ENCODE measurements around the gene SDCBP2. TPM values are rescaled to one million over a fixed set of nuclear protein-coding genes. Genes with fewer than 3 reads are reported as not detected.
A peak's percentile ranks its signal among the peaks of the same experiment; 100 is the strongest.

The SDCBP2 gene
- total RNA-seq, 1 donor from 2014 or later = 1.6 TPM

DNA sequence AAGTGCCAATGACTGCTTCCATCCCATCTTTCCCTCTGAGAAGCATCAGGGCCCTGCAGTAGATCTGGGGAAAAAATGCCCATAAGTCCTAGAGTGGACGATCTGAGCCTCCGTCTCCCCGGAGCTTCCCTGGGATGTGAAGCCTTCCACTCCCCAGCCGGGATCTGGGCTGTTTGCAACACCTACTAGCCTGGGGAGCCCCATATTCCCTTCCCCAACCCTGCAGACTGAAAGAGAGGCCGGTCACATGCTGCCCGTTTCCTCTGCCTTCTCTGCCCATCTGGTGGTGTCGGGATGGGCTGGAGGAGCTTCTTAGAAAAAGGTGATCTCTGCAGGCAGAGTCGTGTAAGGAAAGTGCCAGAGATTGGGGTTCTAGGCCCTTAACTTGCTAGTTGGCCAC lies 61.8 kb downstream of the SDCBP2 start:
- Histone ChIP-seq H2AFZ (replicated peaks) (no peak overlapping the region), H3K4me1 (peaks cover 8% of the 10 kb centered on the region), H3F3A (ENCODE audit: low read depth) (peaks cover 22% of the 10 kb centered on the region), H3K79me2 (ENCODE audit: low read depth) (no peaks in the 10 kb centered on the region), H4K20me1 (ENCODE audit: low read depth) (peaks cover 6% of the 10 kb centered on the region), H3K36me3 (no peaks in the 10 kb centered on the region), H3K9ac (no peak overlapping the region), H3K27me3 (peaks cover 28% of the 10 kb centered on the region), H3K9me3 (ENCODE audit: low read depth) (no peaks in the 10 kb centered on the region), H3K4me2 (peak overlapping the region; percentile 83), H3K27ac (no peak overlapping the region), H3K4me3 (peak overlapping the region; percentile 81)
- H3K36me3 Mint-ChIP-seq = no peaks in the 10 kb centered on the region
- peak overlapping the region; percentile 87 for H3K4me3 Mint-ChIP-seq
- DNase-seq (ENCODE audit: low spot score) = peak; percentile 11
- no peak overlapping the region for H3K27ac Mint-ChIP-seq
- peaks cover 2% of the 10 kb centered on the region for H3K9me3 Mint-ChIP-seq
- H3K27me3 Mint-ChIP-seq (ENCODE audit: insufficient read depth, low read depth) = peaks cover 15% of the 10 kb centered on the region
- peaks cover 11% of the 10 kb centered on the region for H3K4me1 Mint-ChIP-seq
- TF ChIP-seq CTCF (IDR thresholded peaks at IDR 0.05) = no peak
- no peak for TF ChIP-seq EZH2phosphoT487 (IDR thresholded peaks at IDR 0.05)
- TF ChIP-seq EZH2 (IDR thresholded peaks at IDR 0.05) = no peak

DNA sequence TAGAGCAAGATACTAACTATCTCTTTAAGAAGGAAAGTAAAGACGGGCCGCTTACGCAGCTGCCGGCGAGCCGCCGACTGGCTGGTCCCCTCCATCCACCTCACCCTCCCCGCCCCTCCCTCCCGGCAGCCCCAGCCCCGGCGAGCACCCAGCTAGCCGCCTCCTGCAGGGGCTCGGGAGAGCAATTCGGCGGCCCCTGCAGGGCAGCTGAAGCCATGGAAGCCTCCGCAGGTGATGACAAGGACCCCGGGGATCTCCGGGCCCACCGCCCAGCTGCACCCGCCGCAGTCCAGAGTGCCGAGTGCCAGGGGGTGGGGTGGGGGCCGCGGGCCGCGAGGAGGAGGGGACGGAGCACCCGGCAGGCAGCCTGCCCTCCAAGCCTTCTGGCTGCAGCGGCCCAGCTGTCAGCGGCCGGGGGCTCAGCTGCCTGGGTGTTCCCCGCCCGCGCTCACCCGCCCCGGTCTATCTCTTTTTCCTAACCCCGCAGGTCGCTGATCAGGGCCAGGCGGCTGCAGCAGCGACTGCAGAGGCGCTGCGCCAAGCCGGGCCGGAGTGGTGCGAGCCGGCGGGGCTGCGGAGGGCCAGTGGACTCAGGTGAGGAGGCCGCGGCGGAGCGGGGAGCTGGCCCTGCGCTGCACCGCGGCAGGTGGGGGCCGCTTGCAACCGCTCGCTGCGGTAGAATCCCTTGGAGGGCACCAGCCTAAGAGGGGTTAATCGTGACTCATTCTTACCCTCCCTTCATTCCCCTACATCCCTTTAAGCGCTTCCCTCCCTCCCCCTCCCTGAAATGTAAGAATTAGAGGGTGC lies 62.6 kb downstream of the SDCBP2 start, which contains the start of gene SNPH:
Gene SNPH (plus strand): TSS at position 128 of the 807 bp plus-strand sequence. CDS start 29,946 bp downstream, outside the sequence.
- Histone ChIP-seq H3K36me3 (no peaks in the 10 kb centered on the region), H3K4me3 (peak within 1 kb of the TSS; percentile 81), H3K9me3 (ENCODE audit: low read depth) (no peaks in the 10 kb centered on the region), H3K79me2 (ENCODE audit: low read depth) (no peaks in the 10 kb centered on the region), H3K4me1 (peaks cover 8% of the 10 kb centered on the region), H3F3A (ENCODE audit: low read depth) (peaks cover 22% of the 10 kb centered on the region), H3K27ac (no peak within 1 kb of the TSS), H3K9ac (no peak within 1 kb of the TSS), H4K20me1 (ENCODE audit: low read depth) (peaks cover 6% of the 10 kb centered on the region), H3K4me2 (peak within 1 kb of the TSS; percentile 83), H2AFZ (replicated peaks) (peak within 1 kb of the TSS; percentile 90), H3K27me3 (peaks cover 29% of the 10 kb centered on the region)
- Mint-ChIP-seq H3K36me3 (no peaks in the 10 kb centered on the region), H3K27me3 (ENCODE audit: insufficient read depth, low read depth) (peaks cover 15% of the 10 kb centered on the region), H3K4me1 (peaks cover 11% of the 10 kb centered on the region), H3K27ac (no peak within 1 kb of the TSS), H3K9me3 (peaks cover 3% of the 10 kb centered on the region), H3K4me3 (peak within 1 kb of the TSS; percentile 87)
- peak; percentile 79 for DNase-seq (ENCODE audit: low spot score)
- TF ChIP-seq EZH2phosphoT487 (IDR thresholded peaks at IDR 0.05) (peak; percentile 27), EZH2 (IDR thresholded peaks at IDR 0.05) (peak; percentile 40), CTCF (IDR thresholded peaks at IDR 0.05) (no peak)

DNA sequence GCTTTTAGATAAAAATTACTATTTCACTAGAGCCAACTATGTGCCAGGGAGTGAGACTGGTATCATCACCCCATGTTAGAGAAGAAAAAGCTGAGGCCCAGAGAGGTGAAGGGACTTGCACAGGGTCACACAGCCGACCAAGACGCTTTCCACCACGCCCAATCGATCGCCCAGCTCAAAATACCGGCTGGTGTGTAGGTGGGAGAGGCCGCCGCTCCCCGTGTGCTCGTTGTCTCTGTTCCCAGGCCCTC lies 63.1 kb downstream of the SDCBP2 start:
- Histone ChIP-seq H3K4me2 (peak overlapping the region; percentile 83), H3F3A (ENCODE audit: low read depth) (peaks cover 22% of the 10 kb centered on the region), H3K27me3 (peaks cover 34% of the 10 kb centered on the region), H3K36me3 (no peaks in the 10 kb centered on the region), H3K9ac (no peak overlapping the region), H2AFZ (replicated peaks) (peak overlapping the region; percentile 90), H3K79me2 (ENCODE audit: low read depth) (no peaks in the 10 kb centered on the region), H3K9me3 (ENCODE audit: low read depth) (no peaks in the 10 kb centered on the region), H4K20me1 (ENCODE audit: low read depth) (peaks cover 6% of the 10 kb centered on the region), H3K27ac (no peak overlapping the region), H3K4me1 (peaks cover 8% of the 10 kb centered on the region), H3K4me3 (peak overlapping the region; percentile 81)
- H3K36me3 Mint-ChIP-seq = no peaks in the 10 kb centered on the region
- peaks cover 3% of the 10 kb centered on the region for H3K9me3 Mint-ChIP-seq
- H3K27ac Mint-ChIP-seq = no peak overlapping the region
- TF ChIP-seq CTCF (IDR thresholded peaks at IDR 0.05) (no peak), EZH2 (IDR thresholded peaks at IDR 0.05) (no peak), EZH2phosphoT487 (IDR thresholded peaks at IDR 0.05) (no peak)
- H3K4me1 Mint-ChIP-seq = peaks cover 11% of the 10 kb centered on the region
- H3K4me3 Mint-ChIP-seq = peak overlapping the region; percentile 82
- H3K27me3 Mint-ChIP-seq (ENCODE audit: insufficient read depth, low read depth) = peaks cover 15% of the 10 kb centered on the region
- no peak for DNase-seq (ENCODE audit: low spot score)

Measured in neural progenitor cell (in vitro differentiated cells).